SK-N-DZ (cell line): ENCODE measurements around the gene TERT.
"Not testable (repeated sequence)": the region's sequence is repeated elsewhere in the genome, so short reads cannot be mapped to it uniquely, and the experiment has no call there.

Experiments used
- DNase-seq: peaks from one replicate; pipeline ENCODE4 v3.0.0-alpha.2; 2015; ENCODE audit warnings: low spot score

The TERT gene

DNA sequence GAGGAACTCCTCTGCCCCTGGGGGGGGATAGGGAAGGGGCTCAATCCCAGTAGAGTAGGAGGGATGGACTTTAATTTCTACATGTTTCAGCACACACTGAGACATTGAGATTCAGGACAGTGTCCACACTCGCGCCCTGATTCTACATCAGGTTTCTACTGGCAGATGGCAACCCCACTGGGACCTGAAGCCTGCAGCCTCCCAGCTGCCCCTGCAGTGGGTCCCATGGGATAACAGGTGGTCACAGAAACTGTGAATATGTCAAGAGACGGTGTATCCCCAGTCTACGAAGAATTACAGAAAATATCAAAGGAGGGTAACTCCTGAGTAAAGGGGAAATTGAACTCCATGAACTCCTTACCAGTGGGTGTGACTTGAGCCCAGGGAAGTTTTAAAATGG is 2.4 kb upstream of the TERT start:
- no peak for DNase-seq

DNA sequence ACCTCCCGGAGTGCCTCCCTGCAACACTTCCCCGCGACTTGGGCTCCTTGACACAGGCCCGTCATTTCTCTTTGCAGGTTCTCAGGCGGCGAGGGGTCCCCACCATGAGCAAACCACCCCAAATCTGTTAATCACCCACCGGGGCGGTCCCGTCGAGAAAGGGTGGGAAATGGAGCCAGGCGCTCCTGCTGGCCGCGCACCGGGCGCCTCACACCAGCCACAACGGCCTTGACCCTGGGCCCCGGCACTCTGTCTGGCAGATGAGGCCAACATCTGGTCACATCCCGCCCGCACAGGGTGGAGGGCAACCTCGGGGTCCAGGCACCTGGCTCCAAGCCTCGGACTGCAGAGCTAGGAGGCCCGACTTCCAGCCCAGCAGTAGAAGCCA is 776 bp upstream of the TERT start:
- no peak for DNase-seq

DNA sequence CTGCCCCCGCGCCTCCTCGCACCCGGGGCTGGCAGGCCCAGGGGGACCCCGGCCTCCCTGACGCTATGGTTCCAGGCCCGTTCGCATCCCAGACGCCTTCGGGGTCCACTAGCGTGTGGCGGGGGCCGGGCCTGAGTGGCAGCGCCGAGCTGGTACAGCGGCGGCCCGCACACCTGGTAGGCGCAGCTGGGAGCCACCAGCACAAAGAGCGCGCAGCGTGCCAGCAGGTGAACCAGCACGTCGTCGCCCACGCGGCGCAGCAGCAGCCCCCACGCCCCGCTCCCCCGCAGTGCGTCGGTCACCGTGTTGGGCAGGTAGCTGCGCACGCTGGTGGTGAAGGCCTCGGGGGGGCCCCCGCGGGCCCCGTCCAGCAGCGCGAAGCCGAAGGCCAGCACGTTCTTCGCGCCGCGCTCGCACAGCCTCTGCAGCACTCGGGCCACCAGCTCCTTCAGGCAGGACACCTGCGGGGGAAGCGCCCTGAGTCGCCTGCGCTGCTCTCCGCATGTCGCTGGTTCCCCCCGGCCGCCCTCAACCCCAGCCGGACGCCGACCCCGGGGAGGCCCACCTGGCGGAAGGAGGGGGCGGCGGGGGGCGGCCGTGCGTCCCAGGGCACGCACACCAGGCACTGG is 548 bp downstream of the TERT start:
- no peak for DNase-seq

DNA sequence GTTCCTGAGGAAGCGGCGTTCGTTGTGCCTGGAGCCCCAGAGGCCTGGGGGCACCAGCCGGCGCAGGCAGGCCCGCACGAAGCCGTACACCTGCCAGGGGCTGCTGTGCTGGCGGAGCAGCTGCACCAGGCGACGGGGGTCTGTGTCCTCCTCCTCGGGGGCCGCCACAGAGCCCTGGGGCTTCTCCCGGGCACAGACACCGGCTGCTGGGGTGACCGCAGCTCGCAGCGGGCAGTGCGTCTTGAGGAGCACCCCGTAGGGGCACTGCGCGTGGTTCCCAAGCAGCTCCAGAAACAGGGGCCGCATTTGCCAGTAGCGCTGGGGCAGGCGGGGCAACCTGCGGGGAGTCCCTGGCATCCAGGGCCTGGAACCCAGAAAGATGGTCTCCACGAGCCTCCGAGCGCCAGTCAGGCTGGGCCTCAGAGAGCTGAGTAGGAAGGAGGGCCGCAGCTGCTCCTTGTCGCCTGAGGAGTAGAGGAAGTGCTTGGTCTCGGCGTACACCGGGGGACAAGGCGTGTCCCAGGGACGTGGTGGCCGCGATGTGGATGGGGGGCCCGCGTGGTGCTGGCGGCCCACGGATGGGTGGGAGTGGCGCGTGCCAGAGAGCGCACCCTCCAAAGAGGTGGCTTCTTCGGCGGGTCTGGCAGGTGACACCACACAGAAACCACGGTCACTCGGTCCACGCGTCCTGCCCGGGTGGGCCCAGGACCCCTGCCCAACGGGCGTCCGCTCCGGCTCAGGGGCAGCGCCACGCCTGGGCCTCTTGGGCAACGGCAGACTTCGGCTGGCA is 1.3 kb downstream of the TERT start:
- DNase-seq, result no peak

DNA sequence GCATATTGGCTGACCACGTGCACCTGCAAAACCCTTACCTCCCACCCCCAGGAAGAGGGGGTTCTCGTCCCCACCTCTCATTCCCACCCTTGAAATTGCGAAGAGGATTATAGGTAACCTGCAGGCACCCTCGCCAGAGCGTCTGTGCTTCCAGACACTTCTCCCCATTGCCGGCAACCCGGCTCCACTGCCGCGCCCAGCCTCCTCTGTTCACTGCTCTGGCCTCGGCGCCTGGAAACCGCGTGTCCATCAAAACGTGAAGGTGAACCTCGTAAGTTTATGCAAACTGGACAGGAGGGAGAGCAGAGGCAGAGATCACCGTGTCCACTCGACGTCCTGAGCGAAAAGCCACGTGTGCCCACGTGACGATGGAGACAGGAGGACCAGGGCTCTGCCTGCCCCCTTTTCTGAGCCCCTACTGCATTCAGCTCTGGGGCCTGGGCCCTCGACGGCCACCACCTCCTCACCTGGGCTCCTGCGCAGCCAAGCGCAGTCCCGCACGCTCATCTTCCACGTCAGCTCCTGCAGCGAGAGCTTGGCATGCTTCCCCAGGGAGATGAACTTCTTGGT is 1.9 kb downstream of the TERT start:
- DNase-seq, result no peak

DNA sequence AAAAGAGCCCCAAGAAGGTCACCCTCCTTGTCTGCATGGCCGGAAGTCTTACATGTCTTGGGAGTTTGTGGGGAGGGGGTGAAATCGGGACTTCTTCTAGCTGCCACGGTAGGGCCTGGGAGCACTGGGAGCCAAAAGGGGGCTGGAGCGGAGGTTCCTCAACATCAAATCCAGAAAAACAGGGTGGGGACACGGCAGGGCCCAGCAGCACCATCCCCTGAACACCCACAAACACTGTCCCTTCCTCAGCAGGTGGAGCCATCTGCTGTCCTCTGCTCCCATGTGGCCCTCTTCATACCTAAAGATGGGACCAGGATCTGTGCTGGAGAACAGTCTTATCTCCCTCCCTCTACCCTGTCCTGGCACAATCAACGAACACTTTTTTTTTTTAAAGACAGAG is 2.7 kb downstream of the TERT start:
- DNase-seq, result no peak

DNA sequence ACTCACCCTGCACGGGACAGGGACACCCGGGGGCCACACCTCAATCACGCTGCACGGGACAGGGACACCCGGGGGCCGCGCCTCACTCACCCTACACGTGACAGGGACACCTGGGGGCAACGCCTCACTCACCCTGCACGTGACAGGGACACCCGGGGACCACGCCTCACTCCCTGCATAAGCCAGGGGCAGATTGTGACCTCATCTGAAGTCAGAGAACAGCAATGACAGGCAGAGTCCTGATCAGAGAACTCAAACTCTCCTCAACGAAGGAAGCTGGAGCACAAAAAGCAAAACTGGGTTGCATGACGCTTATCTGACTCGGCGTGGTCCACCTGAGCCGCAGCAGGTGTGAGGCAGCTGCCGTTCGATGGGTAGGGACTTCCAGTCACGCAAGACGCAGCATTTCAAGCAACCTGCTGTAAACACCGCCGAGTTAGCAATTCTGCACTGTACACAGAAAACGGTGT is 3.2 kb downstream of the TERT start:
- DNase-seq, result no peak

DNA sequence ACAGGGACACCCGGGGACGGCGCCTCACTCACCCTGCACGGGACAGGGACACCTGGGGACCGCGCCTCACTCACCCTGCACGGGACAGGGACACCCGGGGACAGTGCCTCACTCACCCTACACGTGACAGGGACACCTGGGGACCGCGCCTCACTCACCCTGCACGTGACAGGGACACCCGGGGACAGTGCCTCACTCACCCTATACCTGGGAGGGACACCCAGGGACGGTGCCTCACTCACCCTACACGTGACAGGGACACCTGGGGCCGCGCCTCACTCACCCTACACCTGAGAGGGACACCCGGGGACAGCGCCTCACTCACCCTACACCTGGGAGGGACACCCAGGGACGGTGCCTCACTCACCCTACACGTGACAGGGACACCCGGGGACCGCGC is 3.9 kb downstream of the TERT start:
- DNase-seq, result not testable (repeated sequence)

DNA sequence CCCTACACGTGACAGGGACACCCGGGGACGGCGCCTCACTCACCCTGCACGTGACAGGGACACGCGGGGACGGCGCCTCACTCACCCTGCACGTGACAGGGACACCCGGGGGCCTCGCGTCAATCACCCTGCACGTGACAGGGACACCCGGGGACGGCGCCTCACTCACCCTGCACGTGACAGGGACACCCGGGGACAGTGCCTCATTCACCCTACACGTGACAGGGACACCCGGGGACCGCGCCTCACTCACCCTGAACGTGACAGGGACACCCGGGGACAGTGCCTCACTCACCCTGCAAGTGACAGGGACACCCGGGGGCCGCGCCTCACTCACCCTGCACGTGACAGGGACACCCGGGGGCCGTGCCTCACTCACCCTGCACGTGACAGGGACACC is 5.3 kb downstream of the TERT start:
- not testable (repeated sequence) for DNase-seq

DNA sequence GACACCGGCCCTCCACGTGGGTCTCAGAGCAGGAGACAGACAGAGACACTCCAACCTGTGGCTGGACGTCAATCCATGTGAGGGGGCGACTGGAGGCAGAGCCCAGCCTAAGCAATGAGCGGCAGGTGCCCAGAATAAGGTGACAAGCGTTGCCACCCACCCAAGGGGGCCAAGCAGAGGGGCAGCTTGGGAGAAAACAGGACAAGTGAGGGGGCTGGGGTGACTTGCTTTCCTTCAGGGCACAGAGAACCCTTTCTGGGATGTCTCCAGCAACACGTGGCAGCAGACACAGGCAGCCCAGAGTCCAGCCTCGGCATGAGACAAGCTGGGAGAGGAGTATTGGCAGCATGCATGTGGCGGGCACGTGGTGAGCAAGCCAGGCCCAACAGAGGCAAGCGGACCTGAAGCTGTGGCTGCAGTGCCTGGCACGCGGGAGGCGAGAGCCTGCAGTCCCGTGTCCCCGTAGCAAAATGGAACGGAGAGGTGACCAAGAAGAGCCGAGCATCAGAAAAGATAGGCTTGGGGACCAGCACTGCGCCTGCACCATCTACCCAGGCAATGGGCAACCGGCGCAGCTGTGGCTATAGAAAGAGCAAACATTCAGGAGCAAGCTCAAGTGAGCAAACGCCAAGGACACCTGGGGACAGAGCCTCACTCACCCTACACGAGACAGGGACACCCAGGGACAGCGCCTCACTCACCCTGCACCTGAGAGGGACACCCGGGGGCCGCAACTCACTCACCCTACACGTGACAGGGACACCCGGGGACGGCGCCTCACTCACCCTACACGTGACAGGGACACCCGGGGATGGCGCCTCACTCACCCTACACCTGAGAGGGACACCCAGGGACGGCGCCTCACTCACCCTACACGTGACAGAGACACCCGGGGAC is 6.2 kb downstream of the TERT start:
- DNase-seq, result no peak

DNA sequence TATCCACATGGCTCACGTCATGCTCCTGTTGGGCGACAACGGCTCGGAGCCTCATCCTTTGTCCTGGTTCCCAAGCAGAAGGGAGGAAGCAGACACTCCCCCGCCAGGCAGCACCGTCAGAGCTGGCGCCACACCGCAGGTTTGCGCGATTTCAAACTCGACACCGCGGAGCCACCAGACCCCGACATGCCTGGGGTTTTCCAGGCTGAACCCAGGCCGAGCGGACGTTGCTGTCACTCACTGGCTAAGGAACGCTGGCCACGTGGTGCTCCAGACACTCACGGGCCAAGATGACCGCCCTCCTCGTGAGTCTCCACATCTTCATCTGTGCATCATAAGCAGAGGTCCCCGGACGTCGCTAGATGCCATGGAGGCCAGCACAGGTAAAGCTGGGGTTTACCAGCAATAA is 9.0 kb downstream of the TERT start:
- DNase-seq, result no peak

DNA sequence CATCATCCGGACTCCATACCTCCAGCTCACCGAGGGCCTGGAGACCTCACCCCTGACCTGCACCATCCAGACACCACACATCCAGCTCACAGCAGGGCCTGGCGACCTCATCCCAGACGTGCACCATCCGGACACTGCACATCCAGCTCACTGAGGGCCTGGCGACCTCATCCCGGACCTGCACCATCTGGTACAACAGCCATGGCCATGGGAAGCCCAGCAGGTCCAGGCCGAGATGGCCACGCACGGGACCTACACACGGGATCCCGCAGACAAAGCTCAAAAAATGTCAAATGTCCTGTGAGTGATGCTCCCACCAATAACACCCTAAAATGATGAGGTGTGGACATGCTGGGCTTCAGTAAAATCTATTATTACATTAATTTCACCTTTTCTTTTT is 9.7 kb downstream of the TERT start:
- DNase-seq, result no peak

DNA sequence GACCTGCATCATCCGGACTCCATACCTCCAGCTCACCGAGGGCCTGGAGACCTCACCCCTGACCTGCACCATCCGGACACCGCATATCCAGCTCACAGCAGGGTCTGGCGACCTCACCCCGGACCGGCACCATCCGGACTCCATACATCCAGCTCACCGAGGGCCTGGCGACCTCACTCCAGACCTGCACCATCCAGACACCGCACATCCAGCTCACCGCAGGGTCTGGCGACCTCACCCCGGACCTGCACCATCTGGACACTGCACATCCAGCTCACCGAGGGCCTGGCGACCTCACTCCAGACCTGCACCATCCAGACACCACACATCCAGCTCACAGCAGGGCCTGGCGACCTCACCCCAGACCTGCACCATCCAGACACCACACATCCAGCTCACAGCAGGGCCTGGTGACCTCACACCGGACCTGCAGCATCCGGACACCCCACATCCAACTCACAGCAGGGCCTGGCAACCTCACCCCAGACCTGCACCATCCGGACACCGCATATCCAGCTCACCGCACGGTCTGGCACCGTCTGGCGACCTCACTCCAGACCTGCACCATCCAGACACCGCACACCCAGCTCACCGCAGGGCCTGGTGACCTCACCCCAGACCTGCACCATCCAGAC is 10.4 kb downstream of the TERT start:
- DNase-seq, result not testable (repeated sequence)

DNA sequence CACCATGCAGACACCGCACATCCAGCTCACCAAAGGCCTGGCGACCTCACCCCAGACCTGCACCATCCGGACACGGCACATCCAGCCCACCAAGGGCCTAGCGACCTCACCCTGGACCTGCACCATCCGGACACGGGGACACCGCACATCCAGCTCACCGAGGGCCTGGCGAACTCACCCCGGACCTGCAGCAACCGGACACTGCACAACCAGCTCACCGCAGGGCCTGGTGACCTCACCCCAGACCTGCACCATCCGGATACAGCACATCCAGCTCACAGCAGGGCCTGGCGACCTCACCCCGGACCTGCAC is 11.2 kb downstream of the TERT start:
- DNase-seq, result not testable (repeated sequence)

DNA sequence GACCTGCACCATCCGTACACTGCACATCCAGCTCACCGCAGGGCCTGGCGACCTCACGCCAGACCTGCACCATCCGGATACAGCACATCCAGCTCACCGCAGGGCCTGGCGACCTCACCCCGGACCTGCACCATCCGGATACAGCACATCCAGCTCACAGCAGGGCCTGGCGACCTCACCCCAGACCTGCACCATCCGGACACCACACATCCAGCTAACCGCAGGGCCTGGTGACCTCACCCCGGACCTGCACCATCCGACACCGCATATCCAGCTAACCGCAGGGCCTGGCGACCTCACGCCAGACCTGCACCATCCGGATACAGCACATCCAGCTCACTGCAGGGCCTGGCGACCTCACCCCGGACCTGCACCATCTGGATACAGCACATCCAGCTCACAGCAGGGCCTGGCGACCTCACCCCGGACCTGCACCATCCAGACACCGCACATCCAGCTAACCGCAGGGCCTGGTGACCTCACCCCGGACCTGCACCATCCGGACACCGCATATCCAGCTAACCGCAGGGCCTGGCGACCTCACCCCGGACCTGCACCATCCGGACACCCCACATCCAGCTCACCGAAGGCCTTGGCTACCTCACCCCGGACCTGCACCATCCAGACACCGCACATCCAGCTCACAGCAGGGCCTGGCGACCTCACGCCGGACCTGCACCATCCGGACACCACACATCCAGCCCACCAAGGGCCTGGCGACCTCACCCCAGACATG is 11.7 kb downstream of the TERT start:
- DNase-seq, result not testable (repeated sequence)

DNA sequence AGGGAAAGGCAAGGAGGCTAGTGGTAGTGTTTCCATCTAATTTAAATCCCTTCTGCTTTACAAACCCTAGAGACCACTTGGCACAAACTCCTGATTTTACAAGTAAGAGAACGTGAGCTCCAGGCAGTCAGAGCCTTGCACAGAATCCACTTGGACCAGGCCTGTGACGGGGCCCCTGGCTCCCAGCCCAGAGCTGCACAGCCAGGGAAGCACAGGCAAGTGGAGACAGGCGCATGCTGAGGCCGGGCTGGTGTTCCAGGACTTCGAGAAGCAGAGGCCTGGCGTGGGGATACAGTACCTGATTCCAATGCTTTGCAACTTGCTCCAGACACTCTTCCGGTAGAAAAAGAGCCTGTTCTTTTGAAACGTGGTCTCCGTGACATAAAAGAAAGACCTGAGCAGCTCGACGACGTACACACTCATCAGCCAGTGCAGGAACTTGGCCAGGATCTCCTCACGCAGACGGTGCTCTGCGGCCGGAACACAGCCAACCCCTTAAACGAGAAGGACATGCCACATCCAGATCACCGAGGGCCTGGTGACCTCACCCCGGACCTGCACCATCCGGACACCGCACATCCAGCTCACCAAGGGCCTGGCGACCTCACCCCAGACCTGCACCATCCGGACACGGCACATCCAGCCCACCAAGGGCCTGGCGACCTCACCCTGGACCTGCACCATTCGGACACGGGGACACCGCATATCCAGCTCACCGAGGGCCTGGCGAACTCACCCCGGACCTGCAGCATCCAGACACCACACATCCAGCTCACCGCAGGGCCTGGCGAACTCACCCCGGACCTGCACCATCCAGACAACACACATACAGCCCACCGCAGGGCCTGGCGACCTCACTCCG is 12.5 kb downstream of the TERT start:
- no peak for DNase-seq

DNA sequence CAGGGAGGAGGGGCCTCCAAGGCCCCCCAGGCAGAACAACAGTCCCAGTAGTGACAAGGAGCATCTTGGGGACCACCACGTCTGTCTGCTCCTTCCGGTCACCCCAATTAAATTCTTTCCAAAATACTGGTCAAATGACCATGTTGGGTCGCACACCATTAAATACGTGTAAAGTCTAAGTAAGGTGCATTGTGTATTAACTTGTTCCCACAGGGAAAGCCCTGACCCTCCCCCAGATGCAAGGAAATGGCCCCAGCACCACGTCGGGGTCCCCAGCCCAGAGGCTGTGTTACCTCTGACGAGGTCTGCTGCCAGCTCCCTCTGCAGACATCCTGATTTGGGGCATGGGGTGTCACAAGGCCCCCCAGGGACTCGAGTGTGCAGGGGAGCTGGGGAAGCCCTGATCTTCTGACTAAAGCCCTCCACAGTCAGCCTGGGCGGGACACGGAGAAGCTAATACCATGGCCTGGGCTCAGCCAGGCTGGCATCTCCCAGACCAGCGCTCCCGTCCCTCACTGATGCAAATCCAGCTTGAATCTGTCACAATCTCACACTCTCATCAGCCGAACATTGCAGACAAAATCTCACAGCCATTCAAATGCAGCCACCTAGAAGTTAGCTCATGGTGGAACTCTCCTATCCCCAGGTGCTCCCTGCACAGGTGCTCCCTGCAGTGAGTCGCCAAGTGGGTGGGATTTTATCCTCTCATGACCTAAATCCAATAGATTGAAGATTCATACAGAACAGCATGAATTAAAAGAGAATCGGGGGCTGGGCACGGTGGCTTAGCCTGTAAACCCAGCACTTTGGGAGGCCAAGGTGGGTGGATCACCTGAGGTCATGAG is 13.6 kb downstream of the TERT start:
- DNase-seq, result no peak

DNA sequence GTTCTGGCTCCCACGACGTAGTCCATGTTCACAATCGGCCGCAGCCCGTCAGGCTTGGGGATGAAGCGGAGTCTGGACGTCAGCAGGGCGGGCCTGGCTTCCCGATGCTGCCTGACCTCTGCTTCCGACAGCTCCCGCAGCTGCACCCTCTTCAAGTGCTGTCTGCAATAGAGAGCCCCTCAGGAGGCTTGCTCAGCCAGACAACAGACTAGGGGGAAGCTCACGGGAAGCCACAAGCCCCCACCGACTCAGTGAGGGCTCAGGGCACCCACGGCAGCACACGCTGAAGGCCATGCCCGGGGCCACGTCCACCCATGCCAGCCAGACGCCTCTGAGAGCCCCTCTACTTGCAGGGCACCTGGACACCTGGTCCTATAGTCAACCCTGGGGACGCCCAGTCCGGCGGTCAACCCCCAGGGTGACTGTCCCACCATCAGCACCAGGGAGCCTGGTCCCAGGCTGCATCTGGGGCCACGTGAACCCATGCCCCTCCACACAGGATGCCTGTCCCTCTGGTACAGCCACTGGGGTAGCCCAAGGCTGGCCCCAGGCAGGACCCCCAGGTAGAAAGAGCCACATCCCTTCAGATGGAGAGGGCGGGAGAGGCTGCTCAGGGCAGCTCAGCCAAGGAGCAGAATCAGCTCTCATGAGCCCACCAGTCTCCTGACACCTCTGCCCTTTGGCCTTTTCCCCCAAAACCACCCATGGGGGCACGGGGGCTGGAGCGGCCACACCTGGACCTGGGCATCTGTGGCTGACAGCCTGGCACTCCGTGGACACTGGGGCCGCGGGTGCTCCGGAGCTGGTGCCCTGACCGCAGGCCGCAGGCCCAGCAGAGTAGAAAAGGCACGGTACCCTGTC is 14.5 kb downstream of the TERT start:
- DNase-seq, result no peak
